H1 (cell line): ENCODE results near the gene PLD2. TPM values are rescaled to one million over a fixed set of nuclear protein-coding genes. Genes with fewer than 3 reads are reported as not detected.

Experiments used
- CTCF ChIA-PET: fragments of 300-600 bp; sonication (Branson Sonifier 250); formaldehyde crosslinking; loops from one replicate; lab custom pipeline; 2021; ENCODE audit not compliant: partially characterized antibody; lab: Charles Lee
- POLR2A ChIA-PET: fragments of 300-600 bp; sonication (Branson Sonifier 250); formaldehyde crosslinking; loops from one replicate; lab custom pipeline; 2021; ENCODE audit warnings: inconsistent platforms; ENCODE audit not compliant: partially characterized antibody; lab: Charles Lee
- DNase-seq, 2 experiments: peaks; one replicate each; pipeline versions ENCODE4 v3.0.0 to v3.0.0-alpha.2; 2010 to 2022; ENCODE audit warnings: low spot score in 2 of 2, low read depth in 1 of 2, mixed read lengths in 1 of 2
- FAIRE-seq: peaks from 2 replicates; lab custom pipeline; 2011; peaks lifted over from hg19 to GRCh38; lab: Jason Lieb, UNC
- H2AFZ ChIP-seq: 2 replicates; pipeline ENCODE4 v1.8.1; 2012; ENCODE audit warnings: low read length, inconsistent platforms
- H2AK5ac ChIP-seq: 2 replicates; pipeline ENCODE4 v1.6.1; 2013; ENCODE audit warnings: low read depth, low read length
- H2BK120ac ChIP-seq: replicated peaks from 2 replicates; pipeline ENCODE3; 2013; ENCODE audit warnings: low read depth, low read length, inconsistent platforms
- H2BK12ac ChIP-seq: 2 replicates; pipeline ENCODE4 v1.6.1; 2013; ENCODE audit warnings: low read depth, low read length
- H2BK15ac ChIP-seq: 2 replicates; pipeline ENCODE4 v1.6.1; 2013; ENCODE audit warnings: low read length
- H2BK20ac ChIP-seq: 2 replicates; pipeline ENCODE4 v1.6.1; 2013; ENCODE audit warnings: low read length
- H2BK5ac ChIP-seq: 2 replicates; pipeline ENCODE4 v1.6.1; 2013; ENCODE audit warnings: low read depth, low read length
- H3K14ac ChIP-seq: 2 replicates; pipeline ENCODE4 v1.6.1; 2013; ENCODE audit warnings: inconsistent platforms; ENCODE audit not compliant: insufficient read length
- H3K18ac ChIP-seq: 2 replicates; pipeline ENCODE4 v1.6.1; 2013; ENCODE audit warnings: low read length; ENCODE audit errors: extremely low read depth
- H3K23ac ChIP-seq: 2 replicates; pipeline ENCODE4 v1.6.1; 2013; ENCODE audit warnings: inconsistent platforms; ENCODE audit not compliant: insufficient read length
- H3K23me2 ChIP-seq: 2 replicates; pipeline ENCODE4 v1.6.1; 2013; ENCODE audit warnings: low read depth, low read length
- H3K27ac ChIP-seq: 2 replicates; pipeline ENCODE4 v1.6.1; 2011; ENCODE audit warnings: low read depth, low read length, inconsistent platforms
- H3K27me3 ChIP-seq, 4 experiments: replicated peaks in 1 of 4; 1 replicate in 1 of 4; 2 replicates in 3 of 4; pipeline versions ENCODE4 v1.6.1 to v1.8.1; 2011 to 2013; ENCODE audit warnings: low read length in 3 of 4, mild to moderate bottlenecking in 3 of 4, inconsistent platforms in 2 of 4, mixed read lengths in 2 of 4, moderate library complexity in 1 of 4; ENCODE audit not compliant: control insufficient read depth in 3 of 4, insufficient read depth in 3 of 4; ENCODE audit errors: extremely low read depth in 1 of 4
- H3K36me3 ChIP-seq, 4 experiments: 2 replicates each; pipeline versions ENCODE4 v1.6.1 to v1.8.1; 2011 to 2013; ENCODE audit warnings: mild to moderate bottlenecking in 4 of 4, low read length in 3 of 4, moderate library complexity in 2 of 4, control low read depth in 1 of 4, inconsistent platforms in 1 of 4; ENCODE audit not compliant: insufficient read depth in 4 of 4, control insufficient read depth in 2 of 4
- H3K4ac ChIP-seq: replicated peaks from 2 replicates; pipeline ENCODE3; 2013; ENCODE audit warnings: low read length, low read depth, mixed read lengths, inconsistent platforms; ENCODE audit not compliant: insufficient read length
- H3K4me1 ChIP-seq, 4 experiments: replicated peaks in 1 of 4; 1 replicate in 1 of 4; 2 replicates in 3 of 4; pipeline versions ENCODE4 v1.6.1 to v1.8.1; 2011 to 2013; ENCODE audit warnings: low read length in 3 of 4, inconsistent platforms in 2 of 4, mixed read lengths in 1 of 4; ENCODE audit not compliant: insufficient read depth in 4 of 4, control insufficient read depth in 3 of 4
- H3K4me2 ChIP-seq, 2 experiments: 2 replicates each; pipeline versions ENCODE4 v1.6.1 to v1.8.1; 2011 to 2013; ENCODE audit warnings: low read depth in 2 of 2, low read length in 2 of 2, control low read depth in 1 of 2, inconsistent platforms in 1 of 2, mild to moderate bottlenecking in 1 of 2; ENCODE audit not compliant: insufficient read depth in 1 of 2
- H3K4me3 ChIP-seq, 4 experiments: fragments of 200-600, 300-600 bp in 1 of 4; sonication (generic), shearing (Covaris generic), sonication (Bioruptor Twin) in 1 of 4; 2 replicates each; pipeline versions ENCODE4 v1.5.1 to v1.8.1; 2011 to 2016; ENCODE audit warnings: low read length in 4 of 4, low read depth in 3 of 4, control low read depth in 2 of 4, inconsistent platforms in 2 of 4, mild to moderate bottlenecking in 2 of 4, mixed read lengths in 1 of 4, moderate library complexity in 1 of 4; ENCODE audit not compliant: insufficient read depth in 2 of 4; ENCODE audit errors: extremely low read depth in 1 of 4
- H3K56ac ChIP-seq: replicated peaks from 2 replicates; pipeline ENCODE3; 2013; ENCODE audit warnings: low read depth, mild to moderate bottlenecking, mixed read lengths, low read length, inconsistent platforms; ENCODE audit not compliant: insufficient read length
- H3K79me1 ChIP-seq: 2 replicates; pipeline ENCODE4 v1.6.1; 2013; ENCODE audit warnings: low read depth, low read length, control low read depth
- H3K79me2 ChIP-seq, 2 experiments: 2 replicates each; pipeline versions ENCODE4 v1.6.1 to v1.8.1; 2012 to 2013; ENCODE audit warnings: low read length in 2 of 2, mild to moderate bottlenecking in 2 of 2, inconsistent platforms in 1 of 2; ENCODE audit not compliant: insufficient read depth in 2 of 2, control insufficient read depth in 1 of 2
- H3K9ac ChIP-seq, 4 experiments: replicated peaks in 1 of 4; 1 replicate in 1 of 4; 2 replicates in 3 of 4; pipeline versions ENCODE4 v1.6.1 to v1.8.1; 2011 to 2013; ENCODE audit warnings: low read depth in 3 of 4, low read length in 3 of 4, control low read depth in 2 of 4, mild to moderate bottlenecking in 2 of 4, moderate library complexity in 2 of 4, inconsistent platforms in 1 of 4; ENCODE audit errors: extremely low read depth in 1 of 4
- H3K9me3 ChIP-seq, 2 experiments: 2 replicates each; pipeline versions ENCODE4 v1.6.1 to v1.8.1; 2012 to 2013; ENCODE audit warnings: mild to moderate bottlenecking in 2 of 2, moderate library complexity in 2 of 2, control low read depth in 1 of 2, inconsistent platforms in 1 of 2, low read depth in 1 of 2, low read length in 1 of 2, mixed read lengths in 1 of 2; ENCODE audit not compliant: insufficient read depth in 2 of 2
- H4K20me1 ChIP-seq, 2 experiments: replicated peaks in 1 of 2; 2 replicates each; pipeline versions ENCODE3 to v1.8.1; 2011 to 2013; ENCODE audit warnings: inconsistent platforms in 2 of 2, low read length in 2 of 2, mild to moderate bottlenecking in 1 of 2; ENCODE audit not compliant: insufficient read depth in 2 of 2, control insufficient read depth in 1 of 2
- H4K5ac ChIP-seq: 2 replicates; pipeline ENCODE4 v1.6.1; 2013; ENCODE audit warnings: low read length, low read depth, mixed read lengths, inconsistent platforms; ENCODE audit not compliant: insufficient read length
- H4K8ac ChIP-seq: 2 replicates; pipeline ENCODE4 v1.8.0; 2013; ENCODE audit warnings: mild to moderate bottlenecking, moderate library complexity, low read length, inconsistent platforms; ENCODE audit not compliant: insufficient read depth; ENCODE audit errors: extremely low read depth
- H4K91ac ChIP-seq: replicated peaks from 2 replicates; pipeline ENCODE3; 2013; ENCODE audit warnings: low read length, mixed read lengths, inconsistent platforms; ENCODE audit not compliant: insufficient read length
- SUZ12 ChIP-seq: fragments of 200-600 bp; sonication (generic); IDR thresholded peaks from 2 replicates; pipeline ENCODE4 v1.6.1; 2012; ENCODE audit warnings: mild to moderate bottlenecking, inconsistent platforms, low read length, moderate library complexity, mixed read lengths
- WGBS, 2 experiments: shearing (Covaris generic) in 1 of 2; methylation state at CpG; one replicate each; pipeline versions ENCODE4 v1.1.6 to v1.1.7; 2013 to 2015; ENCODE audit warnings: low lambda C conversion rate in 2 of 2, mixed read lengths in 2 of 2, inconsistent platforms in 1 of 2, low coverage in 1 of 2, missing lambda C conversion rate in 1 of 2; ENCODE audit not compliant: insufficient replicate concordance in 2 of 2, insufficient coverage in 1 of 2, insufficient read length in 1 of 2; ENCODE audit errors: extremely low coverage in 1 of 2, missing lambda C conversion rate in 1 of 2; 5-methylcytosine and 5-hydroxymethylcytosine counted together
- polyA plus RNA-seq, 7 experiments: library from polyadenylated mRNA; depleted of rRNA in 3 of 7; stranded (reverse) in 5 of 7; unstranded in 2 of 7; fragments of >200 nt in 5 of 7; fragments of 200-250 nt in 2 of 7; gene quantifications; 1 replicate in 5 of 7; 2 replicates in 1 of 7; 4 replicates in 1 of 7; pipeline versions ENCODE4 v1.2.1 to v1.2.3, GENCODE V29; 2011 to 2013; ENCODE audit warnings: missing spikeins in 2 of 7, mixed read lengths in 2 of 7
- total RNA-seq: library from RNA; stranded (reverse); fragmentation: NEBNext Ultra II Directional; extraction: Animal tissue kit (Norgen Biotek cat#: 25700); gene quantifications from 2 replicates; pipeline ENCODE4 v1.2.1, GENCODE V29; 2021

The PLD2 gene
- total and polyA plus RNA-seq, 2 of the 8 experiments (the other 6 are each of a cell fraction or from before 2014, with no cell fraction given), result 44.3 to 48.4 TPM

GRCh38 chr17:4759776-4760236 lies 47.1 kb upstream of the PLD2 start:
- Histone ChIP-seq H4K91ac (no peak overlapping the region), H3K56ac (no peak overlapping the region), H3K36me3 (no peaks in the 10 kb centered on the region), H4K20me1 (no peaks in the 10 kb centered on the region), H2BK120ac (no peak overlapping the region), H3K79me1 (no peaks in the 10 kb centered on the region), H3K9ac (no peak overlapping the region), H2BK12ac (no peak overlapping the region), H3K4me3 (no peak overlapping the region), H4K8ac (no peak overlapping the region), H3K4ac (no peak overlapping the region), H3K9me3 (no peaks in the 10 kb centered on the region), H2AFZ (no peak overlapping the region), H3K23me2 (no peaks in the 10 kb centered on the region), H3K14ac (no peak overlapping the region), H3K23ac (no peak overlapping the region), H2BK20ac (no peak overlapping the region), H3K4me2 (no peak overlapping the region), H3K27ac (no peak overlapping the region), H2BK5ac (no peak overlapping the region), H2BK15ac (no peak overlapping the region), H3K4me1 (no peaks in the 10 kb centered on the region), H3K79me2 (no peaks in the 10 kb centered on the region), H4K5ac (no peak overlapping the region), H3K18ac (no peak overlapping the region), H3K27me3 (no peaks in the 10 kb centered on the region), H2AK5ac (no peak overlapping the region)
- FAIRE-seq (no peak), DNase-seq (no peak)
- WGBS, 2 experiments, result 88% methylated on average over 10 of the region's 10 CpGs; no CpG with 5 or more reads in 1 of the 2 experiments
- CTCF ChIA-PET, result no interaction called here
- POLR2A ChIA-PET, result no interaction called here
- TF ChIP-seq SUZ12, result no peak
